NCI-H748 (cell line): ENCODE results near the gene DPYSL5.
"Not testable (repeated sequence)": the region's sequence is repeated elsewhere in the genome, so short reads cannot be mapped to it uniquely, and the experiment has no call there.

Source experiments
- DNase-seq: peaks from one replicate; lab custom pipeline; 2025; ENCODE audit not compliant: unreplicated experiment; lab: John Stamatoyannopoulos, UW

Gene DPYSL5

DNA sequence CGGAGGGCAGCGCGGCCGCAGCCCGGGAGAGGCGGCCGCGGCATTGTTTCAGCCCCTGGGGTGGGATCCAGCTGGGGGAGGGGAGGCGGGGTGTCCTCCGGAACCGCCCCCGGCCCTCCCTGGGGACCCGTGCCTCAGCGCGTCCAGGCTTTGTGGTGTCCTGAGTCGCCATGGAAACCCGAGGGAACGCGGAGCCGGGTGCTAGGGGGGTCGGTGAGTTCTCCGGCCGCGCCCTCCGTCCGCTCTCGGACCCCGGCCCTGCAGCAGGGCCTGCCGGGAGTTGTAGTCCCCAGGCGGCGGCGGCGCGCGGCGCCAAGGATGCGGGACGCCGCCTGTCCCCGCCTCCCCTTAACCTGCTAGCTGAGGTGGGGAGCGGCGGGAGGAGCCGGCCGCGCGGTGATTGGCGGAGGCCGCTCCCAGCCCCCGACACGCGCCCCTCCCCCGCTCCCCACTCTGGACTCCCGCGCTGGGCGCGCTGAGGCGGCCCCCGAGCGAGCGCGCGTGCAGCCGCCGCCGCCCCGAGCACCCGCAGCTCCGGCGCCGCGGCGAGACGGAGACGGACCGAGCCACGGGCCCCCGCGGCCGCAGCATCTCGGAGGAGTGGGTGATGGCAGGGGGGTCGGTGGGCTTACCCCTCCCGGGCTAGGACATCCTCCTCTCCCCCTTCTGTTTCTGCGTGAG is at the start of gene DPYSL5:
Gene DPYSL5, plus strand, starts transcription at position 478 of the 681 bp plus-strand sequence. CDS start 50,368 bp downstream, outside the sequence.
- peak; percentile 97 for DNase-seq

DNA sequence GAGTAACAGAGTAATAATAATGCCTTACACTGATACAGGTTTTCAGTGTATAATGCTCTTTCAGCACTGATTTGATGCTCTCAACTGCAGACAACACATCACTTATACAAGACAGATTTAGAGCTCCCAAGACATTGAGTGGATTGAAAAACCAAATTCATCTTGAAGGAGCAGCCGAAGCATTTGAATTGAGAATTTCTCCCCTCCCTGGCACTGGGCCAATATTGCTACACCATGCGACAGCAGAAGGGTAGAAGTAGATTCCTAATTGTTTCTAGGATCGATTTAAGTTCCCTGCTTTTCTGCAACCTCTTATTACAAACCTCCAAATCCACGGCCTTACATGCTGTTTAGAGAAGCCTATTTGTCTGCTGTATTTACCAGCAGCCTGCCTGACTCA is 46.6 kb upstream of the DPYSL5 start:
- no peak for DNase-seq

DNA sequence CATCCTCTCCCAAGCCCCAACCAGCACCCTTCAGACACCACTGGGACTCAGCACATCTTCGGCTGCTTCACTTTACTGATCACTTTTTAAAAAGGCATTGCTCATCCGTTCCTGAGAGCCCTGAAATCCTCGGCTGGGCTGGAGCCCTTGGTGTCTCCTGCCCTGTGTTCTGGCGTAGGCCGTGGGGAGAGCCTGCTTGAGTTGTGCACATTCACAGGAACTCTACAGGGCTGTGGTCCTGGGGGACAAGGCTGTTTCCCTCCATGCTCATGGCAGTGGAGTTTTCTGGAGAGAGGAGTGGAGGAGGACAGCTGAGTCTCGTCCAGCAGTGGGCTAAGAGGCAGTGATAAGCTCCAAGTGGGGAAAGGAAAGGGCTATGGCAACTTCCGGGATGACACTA is 46.1 kb upstream of the DPYSL5 start:
- no peak for DNase-seq

DNA sequence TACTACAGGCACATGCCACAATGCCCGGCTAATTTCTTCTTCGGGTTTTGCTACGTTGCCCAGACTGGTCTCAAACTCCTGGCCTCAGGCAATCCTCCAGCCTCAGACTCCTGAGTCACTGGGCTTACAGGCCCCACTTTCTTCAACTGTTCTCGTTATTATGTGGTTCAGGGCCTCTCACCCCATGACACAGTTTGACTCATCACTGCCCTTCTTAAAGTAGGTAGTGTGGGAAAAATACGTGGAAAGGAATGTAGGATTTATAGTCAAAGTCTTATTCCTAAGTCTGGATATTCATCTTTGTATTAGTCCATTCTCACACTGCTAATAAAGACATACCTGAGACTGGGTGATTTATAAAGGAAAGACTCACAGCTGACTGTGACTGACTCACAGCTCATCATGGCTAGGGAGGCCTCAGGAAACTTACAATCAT is 42.7 kb upstream of the DPYSL5 start:
- DNase-seq: no peak

- peak; percentile 26 for DNase-seq
Measured at GRCh38 chr2:26807788-26808460, 40.0 kb upstream of the DPYSL5 start.

DNA sequence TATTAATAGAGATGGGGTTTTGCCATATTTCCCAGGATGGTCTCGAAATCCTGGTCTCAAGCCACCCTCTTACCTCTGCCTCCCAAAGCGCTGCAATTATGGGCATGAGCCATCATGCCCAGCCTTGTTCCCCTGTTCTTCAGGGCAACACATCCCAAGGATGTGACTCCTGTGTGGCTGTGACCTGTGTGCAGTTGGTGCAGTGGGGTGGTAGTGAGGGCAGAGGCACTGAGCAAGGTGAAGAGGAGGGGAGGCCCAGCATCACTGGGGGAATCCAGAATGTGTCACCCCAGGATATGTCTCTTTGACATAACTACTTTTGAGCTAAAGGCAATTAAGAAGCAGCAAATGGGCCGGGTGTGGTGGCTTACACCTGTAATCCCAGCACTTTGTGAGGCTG is 38.7 kb upstream of the DPYSL5 start:
- no peak for DNase-seq

DNA sequence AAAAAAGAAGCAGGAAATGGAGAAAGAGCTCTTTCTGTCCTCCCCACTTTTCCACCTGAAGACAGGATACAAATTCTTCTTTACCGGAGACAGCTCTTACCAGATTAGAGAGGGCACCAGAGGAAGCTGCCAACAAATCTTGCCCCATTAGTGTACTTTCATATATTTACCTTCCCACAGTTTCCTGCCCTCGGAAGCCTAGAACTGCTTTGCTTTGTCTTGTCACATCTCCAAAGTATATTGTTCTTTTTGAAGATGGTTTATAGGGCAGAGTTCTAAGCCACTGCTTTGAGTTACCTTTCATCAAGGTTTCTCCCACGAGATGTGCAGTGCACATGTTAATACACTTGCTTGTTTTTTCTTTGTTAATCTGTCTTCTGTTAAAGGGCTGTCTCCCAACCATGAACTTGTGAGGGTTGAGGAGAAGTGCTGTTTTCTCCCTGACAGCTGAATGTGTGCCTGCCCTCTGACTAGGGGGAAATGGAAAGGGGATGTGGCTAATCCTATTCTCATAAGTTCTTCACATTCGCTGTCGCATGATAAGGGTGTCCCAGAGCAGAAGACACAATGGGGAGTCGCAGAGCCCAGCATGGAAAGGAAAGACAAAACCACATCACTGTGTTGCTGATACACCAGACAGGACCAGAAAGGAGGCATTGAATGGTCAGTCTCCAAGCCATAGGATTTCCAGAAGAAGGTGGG is 37.9 kb upstream of the DPYSL5 start:
- no peak for DNase-seq

- DNase-seq: no peak
Measured at GRCh38 chr2:26811261-26811660, 36.7 kb upstream of the DPYSL5 start.

- no peak for DNase-seq
Measured at GRCh38 chr2:26811791-26812694, 35.9 kb upstream of the DPYSL5 start.

GRCh38 chr2:26812731-26813130 is 35.2 kb upstream of the DPYSL5 start:
- DNase-seq: no peak

- not testable (repeated sequence) for DNase-seq
Measured at GRCh38 chr2:26814072-26814765, 33.7 kb upstream of the DPYSL5 start.

DNA sequence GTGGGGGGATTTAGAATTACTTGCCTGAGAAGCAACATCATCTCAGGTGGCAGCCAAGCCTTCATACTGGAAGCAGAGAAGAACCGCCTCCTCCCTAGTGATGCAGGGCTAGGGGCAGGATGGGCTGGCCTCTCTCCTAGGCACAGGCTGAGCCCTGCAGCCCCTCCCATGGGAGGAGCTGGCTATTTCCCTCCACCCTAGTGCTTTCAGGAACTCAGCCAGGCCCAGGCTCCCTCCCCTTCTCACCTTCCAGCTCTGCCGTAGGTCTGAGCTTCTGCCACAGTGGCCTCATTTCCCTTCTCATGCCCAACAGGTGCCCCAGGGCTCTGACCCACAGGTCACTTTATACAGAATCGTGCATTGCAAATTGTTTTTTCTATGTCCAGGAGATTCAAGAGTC is 31.0 kb upstream of the DPYSL5 start:
- peak; percentile 20 for DNase-seq

GRCh38 chr2:26818255-26818654 is 29.7 kb upstream of the DPYSL5 start:
- DNase-seq: no peak

- DNase-seq: no peak
Measured at GRCh38 chr2:26818972-26819371, 29.0 kb upstream of the DPYSL5 start.

- no peak for DNase-seq
Measured at GRCh38 chr2:26820932-26821331, 27.0 kb upstream of the DPYSL5 start.

DNA sequence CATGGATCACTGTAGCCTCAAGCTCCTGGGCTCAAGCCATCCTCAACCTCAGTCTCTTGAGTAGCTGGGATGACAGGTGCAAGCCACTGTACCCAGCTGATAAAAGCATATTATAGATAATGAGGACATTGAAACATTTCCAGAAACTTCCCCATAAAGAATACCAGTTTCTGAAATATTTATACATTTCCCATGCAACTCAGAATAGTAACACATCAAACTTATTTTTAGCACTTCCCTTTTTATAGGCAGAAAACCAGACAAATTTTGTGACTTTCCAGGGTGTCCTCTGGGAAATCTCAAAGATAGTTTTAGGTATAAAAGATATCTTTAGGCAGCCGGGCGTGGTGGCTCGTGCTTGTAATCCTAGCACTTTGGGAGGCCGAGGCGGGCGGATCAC is 25.1 kb upstream of the DPYSL5 start:
- DNase-seq: no peak

- no peak for DNase-seq
Measured at GRCh38 chr2:26838121-26838906, 9.6 kb upstream of the DPYSL5 start.

DNA sequence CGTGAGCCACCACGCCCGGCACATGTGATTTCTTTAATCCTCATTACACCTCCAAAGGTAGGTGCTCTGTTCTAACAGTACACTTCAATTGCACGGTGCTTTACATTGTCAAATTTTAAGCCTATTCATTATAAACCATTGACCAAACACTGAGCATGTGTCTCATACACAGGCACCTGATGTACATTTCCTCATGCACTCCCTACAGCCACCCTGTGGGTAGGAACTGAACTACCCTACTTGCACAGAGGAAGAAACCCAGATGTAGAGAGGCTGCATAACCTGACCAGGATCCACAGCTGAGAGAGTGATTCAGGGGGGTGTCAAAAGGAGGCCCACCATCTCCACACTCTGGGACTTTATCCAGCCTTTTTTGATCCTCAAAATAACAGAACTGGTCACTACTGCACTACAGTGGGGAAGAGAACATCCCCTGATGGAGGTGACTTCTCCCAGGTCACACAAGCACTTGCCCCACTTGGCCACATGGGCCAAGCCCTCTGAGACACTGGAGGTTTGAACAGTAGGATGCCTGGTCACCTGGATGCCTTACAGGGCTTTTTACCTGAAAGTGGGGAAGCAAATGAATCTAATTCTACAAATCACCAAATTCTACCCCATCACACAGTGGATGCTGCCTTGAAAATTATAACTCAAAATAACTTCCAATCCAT is 6.9 kb upstream of the DPYSL5 start:
- peak; percentile 27 for DNase-seq

- no peak for DNase-seq
Measured at GRCh38 chr2:26843041-26843440, 4.9 kb upstream of the DPYSL5 start.
